SHP77 (cell line): ENCODE data around the gene C1QTNF5.

ENCODE experiments used
- DNase-seq, 2 experiments: peaks; one replicate each; lab custom pipeline; 2025; lab: John Stamatoyannopoulos, UW

Gene C1QTNF5

DNA sequence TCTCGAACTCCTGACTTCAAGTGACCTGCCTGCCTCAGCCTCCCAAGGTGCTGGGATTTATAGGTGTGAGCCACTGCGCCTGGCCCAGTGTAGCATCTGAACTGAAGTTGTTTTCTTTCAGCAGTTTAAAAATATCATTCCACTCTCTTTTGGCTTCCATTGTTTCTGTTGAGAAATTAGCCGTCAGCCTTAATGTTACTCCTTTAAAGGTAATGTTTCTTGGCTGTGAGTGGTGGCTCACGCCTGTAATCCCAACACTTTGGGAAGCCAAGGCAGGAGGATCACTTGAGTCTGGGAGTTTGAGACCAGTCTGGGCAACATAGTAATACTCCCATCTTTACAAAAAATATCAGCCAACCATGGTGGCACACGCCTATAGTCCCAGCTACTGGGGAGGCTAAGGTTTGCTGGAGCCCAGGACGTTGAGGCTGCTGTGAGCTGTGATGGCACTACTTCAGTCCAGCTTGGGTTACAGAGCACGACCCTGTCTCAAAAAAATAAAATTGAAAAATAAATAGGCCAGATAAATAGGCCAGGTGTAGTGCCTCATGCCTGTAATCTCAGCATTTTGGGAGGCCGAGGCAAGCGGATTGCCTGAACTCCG lies 49.7 kb downstream of the C1QTNF5 start:
- no peak for DNase-seq
